ENCODE data around the gene FRYL.

DNA sequence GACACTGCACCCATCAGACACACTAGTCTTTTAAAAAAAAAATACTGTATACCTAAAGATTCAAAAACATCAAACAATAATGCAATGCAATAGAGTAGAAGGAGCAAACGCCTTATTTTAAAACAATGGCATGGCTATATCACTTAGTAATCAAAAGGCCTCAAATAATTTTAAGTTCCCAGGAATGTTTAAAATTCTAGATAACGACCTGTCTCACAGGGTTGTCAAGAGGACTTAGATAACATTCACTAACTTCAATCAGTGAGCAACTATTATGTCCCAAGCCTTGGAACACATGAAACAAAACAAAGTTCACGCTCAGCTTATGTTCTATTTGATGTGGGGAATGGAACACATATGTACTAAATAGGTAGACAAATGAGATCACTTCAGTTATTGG, 106.5 kb downstream of the FRYL start:
- TF ChIP-seq, protein P1, sequence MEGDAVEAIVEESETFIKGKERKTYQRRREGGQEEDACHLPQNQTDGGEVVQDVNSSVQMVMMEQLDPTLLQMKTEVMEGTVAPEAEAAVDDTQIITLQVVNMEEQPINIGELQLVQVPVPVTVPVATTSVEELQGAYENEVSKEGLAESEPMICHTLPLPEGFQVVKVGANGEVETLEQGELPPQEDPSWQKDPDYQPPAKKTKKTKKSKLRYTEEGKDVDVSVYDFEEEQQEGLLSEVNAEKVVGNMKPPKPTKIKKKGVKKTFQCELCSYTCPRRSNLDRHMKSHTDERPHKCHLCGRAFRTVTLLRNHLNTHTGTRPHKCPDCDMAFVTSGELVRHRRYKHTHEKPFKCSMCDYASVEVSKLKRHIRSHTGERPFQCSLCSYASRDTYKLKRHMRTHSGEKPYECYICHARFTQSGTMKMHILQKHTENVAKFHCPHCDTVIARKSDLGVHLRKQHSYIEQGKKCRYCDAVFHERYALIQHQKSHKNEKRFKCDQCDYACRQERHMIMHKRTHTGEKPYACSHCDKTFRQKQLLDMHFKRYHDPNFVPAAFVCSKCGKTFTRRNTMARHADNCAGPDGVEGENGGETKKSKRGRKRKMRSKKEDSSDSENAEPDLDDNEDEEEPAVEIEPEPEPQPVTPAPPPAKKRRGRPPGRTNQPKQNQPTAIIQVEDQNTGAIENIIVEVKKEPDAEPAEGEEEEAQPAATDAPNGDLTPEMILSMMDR (IDR thresholded peaks at IDR 0.05; ENCODE audit: poor library complexity, severe bottlenecking): no peak
- TF ChIP-seq SMC3 (conservative IDR thresholded peaks at IDR 0.05; ENCODE audit: poor library complexity): no peak
- no peak for TF ChIP-seq EZH2 (IDR thresholded peaks at IDR 0.05; ENCODE audit: borderline replicate concordance, insufficient read depth, low read length, poor library complexity, severe bottlenecking)
- no peak for TF ChIP-seq EP300 (conservative IDR thresholded peaks at IDR 0.05; ENCODE audit: poor library complexity, severe bottlenecking)
- TF ChIP-seq TAF1 (IDR thresholded peaks at IDR 0.05; ENCODE audit: low read depth): no peak
- TF ChIP-seq, protein P2, sequence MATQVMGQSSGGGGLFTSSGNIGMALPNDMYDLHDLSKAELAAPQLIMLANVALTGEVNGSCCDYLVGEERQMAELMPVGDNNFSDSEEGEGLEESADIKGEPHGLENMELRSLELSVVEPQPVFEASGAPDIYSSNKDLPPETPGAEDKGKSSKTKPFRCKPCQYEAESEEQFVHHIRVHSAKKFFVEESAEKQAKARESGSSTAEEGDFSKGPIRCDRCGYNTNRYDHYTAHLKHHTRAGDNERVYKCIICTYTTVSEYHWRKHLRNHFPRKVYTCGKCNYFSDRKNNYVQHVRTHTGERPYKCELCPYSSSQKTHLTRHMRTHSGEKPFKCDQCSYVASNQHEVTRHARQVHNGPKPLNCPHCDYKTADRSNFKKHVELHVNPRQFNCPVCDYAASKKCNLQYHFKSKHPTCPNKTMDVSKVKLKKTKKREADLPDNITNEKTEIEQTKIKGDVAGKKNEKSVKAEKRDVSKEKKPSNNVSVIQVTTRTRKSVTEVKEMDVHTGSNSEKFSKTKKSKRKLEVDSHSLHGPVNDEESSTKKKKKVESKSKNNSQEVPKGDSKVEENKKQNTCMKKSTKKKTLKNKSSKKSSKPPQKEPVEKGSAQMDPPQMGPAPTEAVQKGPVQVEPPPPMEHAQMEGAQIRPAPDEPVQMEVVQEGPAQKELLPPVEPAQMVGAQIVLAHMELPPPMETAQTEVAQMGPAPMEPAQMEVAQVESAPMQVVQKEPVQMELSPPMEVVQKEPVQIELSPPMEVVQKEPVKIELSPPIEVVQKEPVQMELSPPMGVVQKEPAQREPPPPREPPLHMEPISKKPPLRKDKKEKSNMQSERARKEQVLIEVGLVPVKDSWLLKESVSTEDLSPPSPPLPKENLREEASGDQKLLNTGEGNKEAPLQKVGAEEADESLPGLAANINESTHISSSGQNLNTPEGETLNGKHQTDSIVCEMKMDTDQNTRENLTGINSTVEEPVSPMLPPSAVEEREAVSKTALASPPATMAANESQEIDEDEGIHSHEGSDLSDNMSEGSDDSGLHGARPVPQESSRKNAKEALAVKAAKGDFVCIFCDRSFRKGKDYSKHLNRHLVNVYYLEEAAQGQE (IDR thresholded peaks at IDR 0.05; ENCODE audit: borderline replicate concordance): no peak
- no peak for TF ChIP-seq MXI1 (conservative IDR thresholded peaks at IDR 0.05; ENCODE audit: poor library complexity, severe bottlenecking)
- TF ChIP-seq POLR2AphosphoS5 (IDR thresholded peaks at IDR 0.05): no peak
